Measurements from ENCODE around the gene MGMT.

DNA sequence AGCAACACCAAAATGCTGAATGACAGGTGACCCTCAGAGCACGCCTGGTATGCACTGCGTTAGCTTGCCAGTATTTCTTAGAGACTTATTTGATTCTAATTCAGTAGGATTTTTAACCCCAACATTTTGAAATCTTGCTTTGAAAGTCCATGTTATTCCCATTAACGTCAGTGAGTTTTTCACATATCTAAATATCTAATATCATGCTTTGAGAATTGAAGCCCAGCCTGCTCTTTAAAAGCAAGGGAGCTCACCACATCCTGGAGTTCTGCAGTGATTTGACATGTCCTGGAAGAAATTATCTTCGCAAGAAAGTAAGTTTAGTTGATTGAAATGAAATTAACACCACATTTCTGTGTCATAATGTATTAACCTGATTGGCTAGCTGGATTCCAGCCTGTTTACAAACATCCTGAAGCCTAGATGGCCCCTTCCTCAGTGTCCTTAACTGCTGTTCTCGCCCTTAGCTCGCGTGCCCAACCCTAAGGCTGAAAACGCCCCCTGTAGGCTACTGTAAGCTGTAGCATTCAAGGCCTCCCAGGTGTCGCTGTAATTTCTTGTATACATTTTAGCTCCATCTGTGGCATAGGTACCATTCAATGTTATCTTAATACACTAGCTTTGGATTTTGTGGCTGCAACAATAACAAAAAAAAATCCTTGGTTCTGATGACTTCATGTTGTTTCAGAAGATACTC is 191.5 kb downstream of the MGMT start:
- no peak for TF ChIP-seq POLR2A (IDR thresholded peaks at IDR 0.05)
- TF ChIP-seq POLR2AphosphoS5 (IDR thresholded peaks at IDR 0.05) = no peak
- TF ChIP-seq, protein P1, sequence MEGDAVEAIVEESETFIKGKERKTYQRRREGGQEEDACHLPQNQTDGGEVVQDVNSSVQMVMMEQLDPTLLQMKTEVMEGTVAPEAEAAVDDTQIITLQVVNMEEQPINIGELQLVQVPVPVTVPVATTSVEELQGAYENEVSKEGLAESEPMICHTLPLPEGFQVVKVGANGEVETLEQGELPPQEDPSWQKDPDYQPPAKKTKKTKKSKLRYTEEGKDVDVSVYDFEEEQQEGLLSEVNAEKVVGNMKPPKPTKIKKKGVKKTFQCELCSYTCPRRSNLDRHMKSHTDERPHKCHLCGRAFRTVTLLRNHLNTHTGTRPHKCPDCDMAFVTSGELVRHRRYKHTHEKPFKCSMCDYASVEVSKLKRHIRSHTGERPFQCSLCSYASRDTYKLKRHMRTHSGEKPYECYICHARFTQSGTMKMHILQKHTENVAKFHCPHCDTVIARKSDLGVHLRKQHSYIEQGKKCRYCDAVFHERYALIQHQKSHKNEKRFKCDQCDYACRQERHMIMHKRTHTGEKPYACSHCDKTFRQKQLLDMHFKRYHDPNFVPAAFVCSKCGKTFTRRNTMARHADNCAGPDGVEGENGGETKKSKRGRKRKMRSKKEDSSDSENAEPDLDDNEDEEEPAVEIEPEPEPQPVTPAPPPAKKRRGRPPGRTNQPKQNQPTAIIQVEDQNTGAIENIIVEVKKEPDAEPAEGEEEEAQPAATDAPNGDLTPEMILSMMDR (IDR thresholded peaks at IDR 0.05) = no peak
